Measurements from ENCODE around the gene MRC1. TPM values are rescaled to one million over a fixed set of nuclear protein-coding genes. Genes with fewer than 3 reads are reported as not detected.

The MRC1 gene
- total RNA-seq, 6 donors from 2014 or later = 77.4 to 493 (median 121) TPM

DNA sequence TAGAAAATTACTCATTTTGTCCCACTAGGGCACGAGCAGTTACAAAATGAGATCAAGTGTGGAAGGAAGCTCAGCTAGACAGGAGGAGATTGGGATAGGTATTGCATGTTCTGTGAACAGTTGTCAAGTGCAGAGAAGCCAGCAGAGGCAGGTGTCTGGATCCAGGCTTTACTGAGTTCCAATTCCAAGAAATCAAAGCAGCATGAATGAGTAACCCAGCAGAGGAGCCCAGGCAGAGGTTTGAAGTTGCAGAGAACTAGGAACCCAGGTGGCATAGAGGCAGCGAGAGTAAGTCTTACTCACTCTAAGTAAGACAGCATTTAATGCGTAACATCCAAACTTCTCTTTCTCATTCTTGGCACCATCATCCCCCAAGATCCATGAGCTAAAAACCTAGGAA, 11.8 kb downstream of the MRC1 start:
- no peaks in the 10 kb centered on the region for H3K36me3 ChIP-seq
- no peaks in the 10 kb centered on the region for H3K4me1 ChIP-seq
- WGBS, 2 donors = 83 to 85% methylated on average over 3 of the region's 3 CpGs
- no peak overlapping the region for H3K4me3 ChIP-seq
- no peaks in the 10 kb centered on the region for H3K9me3 ChIP-seq
- DNase-seq (no peak), ATAC-seq (ENCODE audit: low FRiP score in 2 of 2) (no peak)
- TF ChIP-seq POLR2A (IDR thresholded peaks at IDR 0.05) (no peak), EP300 (IDR thresholded peaks at IDR 0.05) (no peak), POLR2AphosphoS5 (IDR thresholded peaks at IDR 0.05) (no peak)
- TF ChIP-seq, protein P1, sequence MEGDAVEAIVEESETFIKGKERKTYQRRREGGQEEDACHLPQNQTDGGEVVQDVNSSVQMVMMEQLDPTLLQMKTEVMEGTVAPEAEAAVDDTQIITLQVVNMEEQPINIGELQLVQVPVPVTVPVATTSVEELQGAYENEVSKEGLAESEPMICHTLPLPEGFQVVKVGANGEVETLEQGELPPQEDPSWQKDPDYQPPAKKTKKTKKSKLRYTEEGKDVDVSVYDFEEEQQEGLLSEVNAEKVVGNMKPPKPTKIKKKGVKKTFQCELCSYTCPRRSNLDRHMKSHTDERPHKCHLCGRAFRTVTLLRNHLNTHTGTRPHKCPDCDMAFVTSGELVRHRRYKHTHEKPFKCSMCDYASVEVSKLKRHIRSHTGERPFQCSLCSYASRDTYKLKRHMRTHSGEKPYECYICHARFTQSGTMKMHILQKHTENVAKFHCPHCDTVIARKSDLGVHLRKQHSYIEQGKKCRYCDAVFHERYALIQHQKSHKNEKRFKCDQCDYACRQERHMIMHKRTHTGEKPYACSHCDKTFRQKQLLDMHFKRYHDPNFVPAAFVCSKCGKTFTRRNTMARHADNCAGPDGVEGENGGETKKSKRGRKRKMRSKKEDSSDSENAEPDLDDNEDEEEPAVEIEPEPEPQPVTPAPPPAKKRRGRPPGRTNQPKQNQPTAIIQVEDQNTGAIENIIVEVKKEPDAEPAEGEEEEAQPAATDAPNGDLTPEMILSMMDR (IDR thresholded peaks at IDR 0.05) = no peak
- H3K27ac ChIP-seq = no peak overlapping the region
- no peaks in the 10 kb centered on the region for H3K27me3 ChIP-seq

DNA sequence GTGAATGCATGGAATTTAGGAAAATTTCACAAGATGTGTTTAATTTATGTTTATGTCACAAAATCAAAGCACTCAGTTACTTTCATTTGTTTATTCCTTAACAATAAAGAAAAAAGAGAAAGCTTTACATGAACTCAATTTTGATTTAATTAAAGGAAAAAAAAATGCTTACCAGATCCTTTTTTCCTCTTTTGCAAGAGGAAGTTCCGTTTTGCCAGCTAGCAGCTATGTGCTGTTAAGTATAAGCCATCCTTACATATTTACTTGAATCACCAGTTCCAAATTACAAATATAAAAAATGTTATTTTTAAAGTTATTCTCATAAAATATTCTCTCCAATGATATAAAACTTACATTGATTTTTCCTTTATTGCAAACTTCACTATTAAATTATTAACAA, 12.7 kb downstream of the MRC1 start:
- Histone ChIP-seq H3K4me3 (no peak overlapping the region), H3K4me1 (no peaks in the 10 kb centered on the region), H3K36me3 (no peaks in the 10 kb centered on the region), H3K27me3 (no peaks in the 10 kb centered on the region), H3K27ac (no peak overlapping the region), H3K9me3 (no peaks in the 10 kb centered on the region)
- TF ChIP-seq EP300 (IDR thresholded peaks at IDR 0.05) (no peak), POLR2A (IDR thresholded peaks at IDR 0.05) (no peak), POLR2AphosphoS5 (IDR thresholded peaks at IDR 0.05) (no peak)
- TF ChIP-seq, protein P1 (IDR thresholded peaks at IDR 0.05) = no peak
- DNase-seq = no peak
- WGBS, 2 donors = 36 to 53% methylated on average over 1 of the region's 1 CpG
- no peak for ATAC-seq (ENCODE audit: low FRiP score in 2 of 2)

DNA sequence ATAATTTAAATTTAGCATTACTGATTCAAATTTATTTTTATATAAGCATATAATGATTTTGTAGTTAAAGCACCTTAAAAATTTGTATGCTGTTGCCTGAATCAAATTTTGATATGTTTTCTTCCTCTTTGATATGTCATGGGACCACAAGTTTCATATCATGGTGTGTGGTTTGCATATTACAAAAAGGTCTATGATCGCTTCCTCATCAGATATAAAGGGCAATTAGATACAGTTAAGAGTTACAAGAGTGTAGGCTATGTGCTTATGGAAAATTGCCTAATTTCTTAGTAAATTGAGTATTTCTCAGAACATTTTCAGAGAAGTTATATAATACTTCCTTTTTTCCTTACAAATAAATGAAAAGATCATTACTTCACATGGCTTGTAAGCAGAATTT, 22.2 kb downstream of the MRC1 start:
- H3K27ac ChIP-seq = no peak overlapping the region
- TF ChIP-seq POLR2A (IDR thresholded peaks at IDR 0.05) (no peak), POLR2AphosphoS5 (IDR thresholded peaks at IDR 0.05) (no peak), EP300 (IDR thresholded peaks at IDR 0.05) (no peak)
- TF ChIP-seq, protein P1 (IDR thresholded peaks at IDR 0.05) = no peak
- H3K9me3 ChIP-seq = no peaks in the 10 kb centered on the region
- ATAC-seq (ENCODE audit: low FRiP score in 2 of 2) (peak in 1 of 2 donors; percentile 65), DNase-seq (no peak)
- H3K4me1 ChIP-seq = peaks cover 0 to 1% (median 0%) of the 10 kb centered on the region in 4 donors
- H3K36me3 ChIP-seq = no peaks in the 10 kb centered on the region
- WGBS, 2 donors = 65 to 70% methylated on average over 1 of the region's 1 CpG
- no peak overlapping the region for H3K4me3 ChIP-seq
- H3K27me3 ChIP-seq = no peaks in the 10 kb centered on the region

DNA sequence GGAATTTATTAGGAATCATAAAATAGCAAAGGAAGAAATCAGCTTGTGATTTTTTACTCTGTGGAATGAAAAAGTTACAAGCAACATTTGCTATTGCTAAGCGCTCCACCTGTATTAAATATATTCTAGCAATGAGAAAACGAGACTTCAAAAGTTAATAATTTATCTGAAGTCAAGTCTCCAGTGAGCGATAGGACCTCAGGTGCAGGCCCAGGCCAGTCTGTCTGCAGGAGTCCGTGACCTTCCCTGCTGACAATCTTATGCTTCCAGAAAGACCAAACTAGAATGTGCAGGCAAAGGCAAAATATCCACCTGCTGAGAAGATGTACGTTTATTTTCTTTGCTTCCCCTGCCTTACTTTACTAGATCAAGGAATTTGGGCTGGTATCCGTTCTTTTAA, 22.7 kb downstream of the MRC1 start:
- H3K9me3 ChIP-seq = no peaks in the 10 kb centered on the region
- H3K4me3 ChIP-seq = no peak overlapping the region
- peaks cover 0 to 7% (median 0%) of the 10 kb centered on the region in 4 donors for H3K4me1 ChIP-seq
- H3K27ac ChIP-seq = no peak overlapping the region
- no peaks in the 10 kb centered on the region for H3K36me3 ChIP-seq
- no peaks in the 10 kb centered on the region for H3K27me3 ChIP-seq
- DNase-seq (no peak), ATAC-seq (ENCODE audit: low FRiP score in 2 of 2) (no peak)
- 75 to 83% methylated on average over 6 of the region's 6 CpGs for WGBS, 2 donors
- TF ChIP-seq, protein P1 (IDR thresholded peaks at IDR 0.05) = no peak
- no peak for TF ChIP-seq POLR2A (IDR thresholded peaks at IDR 0.05)

DNA sequence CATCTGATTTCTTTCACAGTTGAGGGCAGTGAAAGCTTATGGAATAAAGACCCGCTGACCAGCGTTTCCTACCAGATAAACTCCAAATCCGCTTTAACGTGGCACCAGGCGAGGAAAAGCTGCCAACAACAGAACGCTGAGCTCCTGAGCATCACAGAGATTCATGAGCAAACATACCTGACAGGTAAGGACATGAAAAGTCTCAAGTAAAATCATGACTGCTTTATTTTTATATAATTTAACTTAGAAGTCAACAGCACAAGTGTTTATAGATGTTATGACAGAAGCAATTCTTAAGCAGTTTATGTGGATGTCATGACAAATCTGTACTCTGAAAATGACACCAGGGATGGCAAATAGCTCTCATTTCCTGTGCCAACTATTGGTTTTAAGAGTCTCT, 24.5 kb downstream of the MRC1 start:
- TF ChIP-seq EP300 (IDR thresholded peaks at IDR 0.05) = no peak
- TF ChIP-seq, protein P1 (IDR thresholded peaks at IDR 0.05) = no peak
- TF ChIP-seq POLR2AphosphoS5 (IDR thresholded peaks at IDR 0.05) = no peak
- TF ChIP-seq POLR2A (IDR thresholded peaks at IDR 0.05) = no peak
- Histone ChIP-seq H3K27me3 (no peaks in the 10 kb centered on the region), H3K27ac (no peak overlapping the region), H3K9me3 (no peaks in the 10 kb centered on the region), H3K4me1 (peaks cover 0 to 12% (median 5%) of the 10 kb centered on the region in 4 donors), H3K4me3 (no peak overlapping the region), H3K36me3 (no peaks in the 10 kb centered on the region)
- ATAC-seq (ENCODE audit: low FRiP score in 2 of 2) (no peak), DNase-seq (no peak)
- WGBS, 2 donors = 85 to 87% methylated on average over 6 of the region's 6 CpGs
